ENCODE measurements around the gene DAB2IP.
"Not testable (repeated sequence)": the region's sequence is repeated elsewhere in the genome, so short reads cannot be mapped to it uniquely, and the experiment has no call there.

DAB2IP gene

DNA sequence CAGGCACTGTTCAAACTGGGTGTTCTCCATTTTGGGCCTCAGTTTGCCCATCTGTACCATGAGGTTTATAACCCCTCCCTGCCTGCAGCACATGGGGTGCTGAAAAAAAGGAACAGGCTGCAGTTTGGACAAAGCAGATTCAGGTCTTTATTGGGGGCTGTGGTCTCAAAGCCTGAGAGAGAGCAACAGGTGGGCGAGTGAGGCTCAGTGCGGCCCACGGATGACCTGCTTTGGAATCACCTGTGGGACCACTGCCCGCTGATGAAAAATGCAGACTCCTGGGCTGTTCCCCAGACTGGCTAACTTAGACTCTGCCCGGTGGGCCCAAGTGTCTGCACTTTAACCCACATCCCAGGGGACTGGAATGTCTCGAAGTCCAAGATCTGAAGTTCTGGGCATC is 11.8 kb upstream of the DAB2IP start:
- no peak overlapping the region for H3K4me3 ChIP-seq (ENCODE audit: low read depth, low read length)
- TF ChIP-seq, protein P1, sequence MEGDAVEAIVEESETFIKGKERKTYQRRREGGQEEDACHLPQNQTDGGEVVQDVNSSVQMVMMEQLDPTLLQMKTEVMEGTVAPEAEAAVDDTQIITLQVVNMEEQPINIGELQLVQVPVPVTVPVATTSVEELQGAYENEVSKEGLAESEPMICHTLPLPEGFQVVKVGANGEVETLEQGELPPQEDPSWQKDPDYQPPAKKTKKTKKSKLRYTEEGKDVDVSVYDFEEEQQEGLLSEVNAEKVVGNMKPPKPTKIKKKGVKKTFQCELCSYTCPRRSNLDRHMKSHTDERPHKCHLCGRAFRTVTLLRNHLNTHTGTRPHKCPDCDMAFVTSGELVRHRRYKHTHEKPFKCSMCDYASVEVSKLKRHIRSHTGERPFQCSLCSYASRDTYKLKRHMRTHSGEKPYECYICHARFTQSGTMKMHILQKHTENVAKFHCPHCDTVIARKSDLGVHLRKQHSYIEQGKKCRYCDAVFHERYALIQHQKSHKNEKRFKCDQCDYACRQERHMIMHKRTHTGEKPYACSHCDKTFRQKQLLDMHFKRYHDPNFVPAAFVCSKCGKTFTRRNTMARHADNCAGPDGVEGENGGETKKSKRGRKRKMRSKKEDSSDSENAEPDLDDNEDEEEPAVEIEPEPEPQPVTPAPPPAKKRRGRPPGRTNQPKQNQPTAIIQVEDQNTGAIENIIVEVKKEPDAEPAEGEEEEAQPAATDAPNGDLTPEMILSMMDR (IDR thresholded peaks at IDR 0.05; ENCODE audit: low read depth, low read length), result no peak

DNA sequence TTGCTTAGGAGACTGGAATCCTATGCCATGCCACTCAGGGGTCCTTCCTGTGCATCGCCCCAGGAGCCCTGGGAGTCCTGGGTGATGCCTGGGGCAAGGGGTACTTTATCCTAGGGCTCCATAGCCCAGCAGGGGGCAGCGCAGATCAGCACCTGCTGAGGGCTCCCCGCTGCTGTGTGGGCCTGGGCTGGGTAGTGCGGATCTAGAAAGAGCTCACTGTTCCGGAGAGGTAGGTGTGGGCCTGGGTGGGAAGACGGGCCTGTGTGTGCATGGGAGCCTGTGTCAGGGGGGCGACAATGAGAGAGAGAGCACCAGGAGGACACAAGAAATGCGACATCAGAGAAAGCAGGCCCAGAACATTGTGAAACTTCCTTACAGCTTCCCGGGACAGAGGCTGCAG is 11.4 kb upstream of the DAB2IP start:
- TF ChIP-seq, protein P1 (IDR thresholded peaks at IDR 0.05; ENCODE audit: low read depth, low read length), result peak; percentile 56
- no peak overlapping the region for H3K4me3 ChIP-seq (ENCODE audit: low read depth, low read length)

DNA sequence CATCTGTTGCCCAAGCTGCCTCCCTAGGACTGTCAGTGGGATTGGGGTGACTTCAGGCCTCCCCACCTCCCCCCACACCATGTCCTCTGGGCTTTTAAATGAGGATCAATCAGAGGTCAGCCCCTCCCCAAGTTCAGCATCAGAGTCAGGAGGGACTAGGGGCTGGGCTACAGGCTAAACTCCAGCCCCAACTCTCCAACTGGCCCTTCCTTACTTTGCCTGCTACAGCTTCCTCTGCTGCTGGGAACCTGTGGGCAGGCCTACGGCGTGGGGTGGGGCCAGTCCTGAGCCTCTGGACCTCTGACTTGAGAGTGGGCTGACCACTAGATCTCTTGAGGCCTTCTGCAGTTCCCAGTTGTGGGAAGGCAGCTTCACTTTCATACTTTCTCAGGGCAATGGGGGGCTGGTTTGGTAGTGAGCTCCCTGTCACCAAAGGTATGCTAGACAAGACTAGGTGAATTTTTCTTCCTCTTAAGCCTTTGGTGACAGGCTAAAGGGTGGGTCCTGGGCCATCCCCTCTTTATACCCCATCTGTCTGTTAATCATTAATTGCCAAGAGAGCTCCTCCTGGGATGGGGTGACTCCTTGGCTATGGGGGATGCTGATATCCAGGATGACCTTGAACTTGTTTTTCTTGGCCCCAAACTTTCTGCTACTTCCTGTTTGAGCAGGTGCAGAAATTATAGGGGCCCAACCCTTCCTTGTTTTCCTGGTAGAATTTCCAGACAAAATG is 10.8 kb upstream of the DAB2IP start:
- TF ChIP-seq, protein P1 (IDR thresholded peaks at IDR 0.05; ENCODE audit: low read depth, low read length), result no peak
- H3K4me3 ChIP-seq (ENCODE audit: low read depth, low read length), result no peak overlapping the region

DNA sequence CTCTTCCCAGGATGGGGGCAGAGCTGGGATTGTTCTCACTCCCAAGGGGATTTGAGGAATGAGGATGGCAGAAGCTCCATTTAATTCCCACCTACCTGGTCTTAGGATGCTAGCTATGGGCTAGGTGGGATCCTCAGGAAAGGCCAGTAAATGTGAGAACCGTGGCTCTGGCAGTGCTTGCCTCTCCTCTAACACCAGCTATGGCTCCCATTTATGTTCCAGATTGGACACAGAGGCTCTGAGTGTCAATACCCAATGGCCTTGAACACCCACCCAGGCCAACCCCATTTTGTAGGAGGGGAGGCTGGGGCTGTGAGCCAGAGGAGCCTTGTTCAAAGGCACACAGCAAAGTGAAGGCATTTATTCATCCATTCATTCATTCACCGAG is 10.2 kb upstream of the DAB2IP start:
- no peak overlapping the region for H3K4me3 ChIP-seq (ENCODE audit: low read depth, low read length)
- TF ChIP-seq, protein P1 (IDR thresholded peaks at IDR 0.05; ENCODE audit: low read depth, low read length), result no peak

DNA sequence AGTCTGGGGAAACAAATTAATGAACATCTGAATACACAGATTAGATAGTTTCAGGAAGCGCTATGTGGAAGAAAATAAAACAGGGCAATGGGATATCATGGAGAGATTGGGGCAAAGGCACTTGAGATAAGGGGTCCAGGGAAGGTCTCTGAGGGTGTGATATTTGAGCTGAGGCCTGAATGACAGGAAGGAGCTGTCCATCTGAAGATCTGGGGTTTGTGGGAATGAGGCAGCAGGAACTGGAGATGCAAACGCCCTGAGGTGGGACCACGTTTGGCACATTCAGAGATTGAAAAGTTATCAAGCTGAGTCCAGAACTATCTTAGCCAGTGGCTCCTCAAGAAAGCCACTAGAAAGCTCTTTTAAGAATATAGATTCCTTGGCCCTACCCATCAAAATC is 8.7 kb upstream of the DAB2IP start:
- TF ChIP-seq, protein P1 (IDR thresholded peaks at IDR 0.05; ENCODE audit: low read depth, low read length), result no peak
- no peak overlapping the region for H3K4me3 ChIP-seq (ENCODE audit: low read depth, low read length)

DNA sequence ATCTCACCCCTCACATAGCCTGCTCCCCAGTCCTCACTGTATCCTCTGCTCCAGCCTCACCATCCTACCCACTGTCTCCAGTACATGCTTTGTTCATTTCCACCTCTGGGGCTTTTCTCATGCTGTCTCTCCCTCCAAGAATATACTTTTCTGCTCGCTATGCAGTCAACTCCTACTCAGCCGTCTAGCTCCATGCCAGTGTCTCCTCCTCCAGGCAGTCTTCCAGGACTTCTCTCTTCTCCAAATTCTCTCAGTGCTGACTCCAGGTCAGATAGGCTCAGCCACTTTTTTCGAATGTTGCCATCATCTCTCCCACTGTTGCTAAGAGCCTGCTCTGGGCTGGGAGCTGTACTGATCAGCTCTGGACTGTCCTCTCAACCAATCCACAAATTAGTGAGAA is 8.0 kb upstream of the DAB2IP start:
- TF ChIP-seq, protein P1 (IDR thresholded peaks at IDR 0.05; ENCODE audit: low read depth, low read length), result no peak
- no peak overlapping the region for H3K4me3 ChIP-seq (ENCODE audit: low read depth, low read length)

DNA sequence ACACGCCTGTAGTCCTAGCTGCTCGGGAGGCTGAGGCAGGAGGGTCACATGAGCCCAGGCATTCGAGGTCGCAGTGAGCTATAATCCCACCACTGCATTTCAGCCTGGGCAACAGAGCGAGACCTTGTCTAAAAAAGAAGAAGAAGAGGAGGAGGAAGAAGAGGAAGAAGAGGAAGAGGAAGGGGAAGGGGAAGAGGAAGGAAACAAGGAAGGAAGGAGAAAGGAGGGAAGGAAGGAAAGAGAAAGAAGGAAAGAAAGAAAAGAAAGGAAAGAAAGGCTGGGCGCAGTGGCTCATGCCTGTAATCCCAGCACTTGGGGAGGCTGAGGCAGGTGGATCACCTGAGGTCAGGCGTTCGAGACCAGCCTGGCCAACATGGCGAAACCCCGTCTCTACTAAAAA is 7.4 kb upstream of the DAB2IP start:
- H3K4me3 ChIP-seq (ENCODE audit: low read depth, low read length), result not testable (repeated sequence)

DNA sequence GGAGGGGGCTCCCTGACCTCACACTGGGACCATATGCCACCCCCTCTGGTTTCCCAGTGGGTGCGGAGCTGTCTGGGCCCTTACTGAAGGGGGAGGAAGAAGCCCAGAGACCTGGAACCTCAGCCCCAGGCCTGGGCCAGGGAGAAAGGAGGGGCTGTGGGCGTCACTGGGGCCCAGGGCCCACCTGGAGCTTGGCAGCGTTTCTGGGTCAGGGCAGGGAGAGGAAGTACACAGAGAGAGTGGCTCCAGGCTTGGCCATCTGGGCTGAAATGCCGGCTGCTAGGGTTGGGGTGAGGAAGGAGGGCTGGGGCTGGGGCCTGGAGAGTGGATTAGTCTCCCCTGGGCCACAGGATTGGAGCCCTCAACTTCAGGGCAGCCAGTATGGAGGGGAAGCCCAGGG is 6.4 kb upstream of the DAB2IP start:
- TF ChIP-seq, protein P1 (IDR thresholded peaks at IDR 0.05; ENCODE audit: low read depth, low read length), result no peak
- no peak overlapping the region for H3K4me3 ChIP-seq (ENCODE audit: low read depth, low read length)

Measured in WI38 (cell line).